Caco-2 (cell line): ENCODE data around the gene AP5B1. TPM values are rescaled to one million over a fixed set of nuclear protein-coding genes. Genes with fewer than 3 reads are reported as not detected.

Experiments used
- BruUV-seq: library from RNA; stranded (reverse); fragments of 400-500 nt; replicated peaks from 2 replicates; lab custom pipeline; 2021; lab: Mats Ljungman, UMichigan
- CTCF ChIA-PET: fragments of 300-600 bp; sonication (Branson Sonifier 250); formaldehyde crosslinking; loops from one replicate; lab custom pipeline; 2022; ENCODE audit warnings: antibody characterized with exemption; lab: Charles Lee
- POLR2A ChIA-PET: fragments of 300-600 bp; sonication (Branson Sonifier 250); formaldehyde crosslinking; loops from one replicate; lab custom pipeline; 2022; ENCODE audit warnings: antibody characterized with exemption; lab: Charles Lee
- DNase-seq, 2 experiments: peaks; one replicate each; pipeline versions ENCODE4 v3.0.0 to v3.0.0-alpha.2; 2020 to 2022
- H3K27me3 ChIP-seq: replicated peaks from 2 replicates; pipeline ENCODE4 v1.6.0; 2011; ENCODE audit warnings: low read length; ENCODE audit not compliant: control insufficient read depth, insufficient read depth
- H3K36me3 ChIP-seq: 2 replicates; pipeline ENCODE4 v1.5.1; 2011; ENCODE audit warnings: low read length; ENCODE audit not compliant: control insufficient read depth, insufficient read depth
- H3K4me1 ChIP-seq: fragments of 250-450 bp; sonication (Bioruptor Pico); 2 replicates; pipeline ENCODE4 v1.5.1; 2020; ENCODE audit warnings: mild to moderate bottlenecking
- H3K4me3 ChIP-seq: 2 replicates; pipeline ENCODE4 v1.5.1; 2011; ENCODE audit warnings: low read depth, mild to moderate bottlenecking, control low read depth, low read length
- H3K9me3 ChIP-seq: fragments of 250-450 bp; sonication (Bioruptor Pico); 2 replicates; pipeline ENCODE4 v1.5.1; 2020; ENCODE audit warnings: mild to moderate bottlenecking, moderate library complexity
- H3K27ac Mint-ChIP-seq: one replicate; pipeline ENCODE4 v1.8.0; 2022; ENCODE audit warnings: mixed read lengths; ENCODE audit not compliant: unreplicated experiment
- H3K27me3 Mint-ChIP-seq: one replicate; pipeline ENCODE4 v1.8.0; 2022; ENCODE audit warnings: mixed read lengths; ENCODE audit not compliant: insufficient read depth, unreplicated experiment
- H3K36me3 Mint-ChIP-seq: one replicate; pipeline ENCODE4 v1.8.0; 2022; ENCODE audit warnings: mild to moderate bottlenecking, mixed read lengths; ENCODE audit not compliant: insufficient read depth, unreplicated experiment
- H3K4me1 Mint-ChIP-seq: one replicate; pipeline ENCODE4 v1.8.0; 2022; ENCODE audit warnings: low read depth, mixed read lengths; ENCODE audit not compliant: unreplicated experiment
- H3K4me3 Mint-ChIP-seq: one replicate; pipeline ENCODE4 v1.8.0; 2022; ENCODE audit warnings: mild to moderate bottlenecking, moderate library complexity, mixed read lengths; ENCODE audit not compliant: unreplicated experiment
- H3K9me3 Mint-ChIP-seq: one replicate; pipeline ENCODE4 v1.8.0; 2022; ENCODE audit warnings: mixed read lengths; ENCODE audit not compliant: unreplicated experiment
- intact Hi-C: fragments of 100-400 bp; cut with micrococcal nuclease; formaldehyde crosslinking; loops from one replicate; pipeline ENCODE4 v1.10.0; 2022; ENCODE audit not compliant: unreplicated experiment
- total RNA-seq: library from RNA; stranded (reverse); gene quantifications from 2 replicates; pipeline ENCODE4 v1.2.3, GENCODE V29; 2022
- TF ChIP-seq, protein P1 (sequence below), 2 experiments: fragments of 200-600 bp in 1 of 2; IDR thresholded peaks; 1 replicate in 1 of 2; 2 replicates in 1 of 2; pipeline versions ENCODE4 v1.5.1 to v1.8.0; 2011 to 2022; ENCODE audit warnings: antibody characterized with exemption in 1 of 2, control low read depth in 1 of 2, inconsistent platforms in 1 of 2, low read depth in 1 of 2, low read length in 1 of 2, mild to moderate bottlenecking in 1 of 2, moderate library complexity in 1 of 2; ENCODE audit not compliant: insufficient read depth in 1 of 2, severe bottlenecking in 1 of 2, unreplicated experiment in 1 of 2

Gene AP5B1
- total RNA-seq, 1 experiment from 2014 or later: 19.3 TPM

DNA sequence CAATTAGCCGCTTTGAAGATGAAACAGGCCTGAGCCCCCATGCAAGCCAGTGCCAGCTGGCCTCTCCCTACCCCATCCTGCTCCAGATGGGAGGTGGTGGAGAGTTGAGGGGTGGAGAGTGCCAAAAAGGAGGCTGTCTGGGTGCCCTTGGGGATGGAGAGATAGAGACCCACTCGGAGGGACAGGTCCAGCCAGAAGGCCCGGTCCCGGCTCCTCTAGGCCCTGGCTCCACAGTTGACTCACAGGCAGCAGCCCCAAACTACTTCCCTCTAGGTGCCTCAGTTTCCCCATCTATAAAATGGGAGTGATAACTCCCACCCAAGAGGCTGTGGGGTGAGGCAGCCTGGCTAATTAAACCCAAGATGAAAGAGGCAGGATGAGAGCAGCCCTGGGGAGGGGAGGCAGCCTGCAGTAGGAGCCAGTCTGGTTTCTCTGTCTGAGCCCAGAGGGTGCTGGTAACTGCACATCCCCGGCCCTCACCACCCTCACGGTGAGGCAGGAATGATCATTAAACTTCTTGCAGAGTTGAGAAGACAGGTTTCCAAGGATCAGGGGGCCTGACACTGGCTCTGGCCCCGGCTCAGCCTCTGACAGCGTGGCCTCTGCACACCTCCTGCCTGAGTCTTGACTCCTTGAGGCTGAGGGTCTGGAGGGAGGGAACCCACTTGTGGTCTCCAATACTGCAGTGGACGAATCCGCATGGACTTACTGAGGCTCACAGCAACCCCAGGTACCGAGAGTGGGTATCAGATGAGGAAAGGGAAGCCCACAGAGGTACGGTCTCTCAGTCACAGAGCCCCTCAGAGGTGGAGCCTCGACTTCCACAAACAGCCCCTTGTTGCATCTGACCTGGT is 1.4 kb upstream of the AP5B1 start:
- H3K9me3 ChIP-seq: no peaks in the 10 kb centered on the region
- no peaks in the 10 kb centered on the region for H3K9me3 Mint-ChIP-seq
- no peaks in the 10 kb centered on the region; the same call in 1 of the 2 replicates for H3K36me3 ChIP-seq
- peak in 1 of 2 experiments; percentile 35 for DNase-seq
- ChIA-PET POLR2A (no interaction called here), CTCF (interaction anchor here (3.0 kb wide), 1 partner anchor 70 kb away, joined by 18 read pairs; the partner anchor contains the start of gene KAT5)
- no peak overlapping the region; the same call in 1 of the 2 replicates for H3K4me3 ChIP-seq
- H3K4me1 ChIP-seq: peaks cover 27% of the 10 kb centered on the region
- no peaks in the 10 kb centered on the region for H3K27me3 Mint-ChIP-seq
- H3K27ac Mint-ChIP-seq: no peak overlapping the region
- peak overlapping the region; percentile 91 for H3K4me3 Mint-ChIP-seq
- intact Hi-C loops: loop anchor here (2.0 kb wide), 2 partner anchors 35 to 69 kb away; partner anchors contain the start of gene KAT5
- no TSS peak for BruUV-seq
- peaks cover 14% of the 10 kb centered on the region for H3K4me1 Mint-ChIP-seq
- TF ChIP-seq, protein P1, sequence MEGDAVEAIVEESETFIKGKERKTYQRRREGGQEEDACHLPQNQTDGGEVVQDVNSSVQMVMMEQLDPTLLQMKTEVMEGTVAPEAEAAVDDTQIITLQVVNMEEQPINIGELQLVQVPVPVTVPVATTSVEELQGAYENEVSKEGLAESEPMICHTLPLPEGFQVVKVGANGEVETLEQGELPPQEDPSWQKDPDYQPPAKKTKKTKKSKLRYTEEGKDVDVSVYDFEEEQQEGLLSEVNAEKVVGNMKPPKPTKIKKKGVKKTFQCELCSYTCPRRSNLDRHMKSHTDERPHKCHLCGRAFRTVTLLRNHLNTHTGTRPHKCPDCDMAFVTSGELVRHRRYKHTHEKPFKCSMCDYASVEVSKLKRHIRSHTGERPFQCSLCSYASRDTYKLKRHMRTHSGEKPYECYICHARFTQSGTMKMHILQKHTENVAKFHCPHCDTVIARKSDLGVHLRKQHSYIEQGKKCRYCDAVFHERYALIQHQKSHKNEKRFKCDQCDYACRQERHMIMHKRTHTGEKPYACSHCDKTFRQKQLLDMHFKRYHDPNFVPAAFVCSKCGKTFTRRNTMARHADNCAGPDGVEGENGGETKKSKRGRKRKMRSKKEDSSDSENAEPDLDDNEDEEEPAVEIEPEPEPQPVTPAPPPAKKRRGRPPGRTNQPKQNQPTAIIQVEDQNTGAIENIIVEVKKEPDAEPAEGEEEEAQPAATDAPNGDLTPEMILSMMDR (IDR thresholded peaks at IDR 0.05; ENCODE audit: insufficient read depth in 1 of 2, low read depth in 1 of 2, low read length in 1 of 2, severe bottlenecking in 1 of 2, unreplicated experiment in 1 of 2): no peak
- H3K36me3 Mint-ChIP-seq: peaks cover 24% of the 10 kb centered on the region
- H3K27me3 ChIP-seq: no peaks in the 10 kb centered on the region

DNA sequence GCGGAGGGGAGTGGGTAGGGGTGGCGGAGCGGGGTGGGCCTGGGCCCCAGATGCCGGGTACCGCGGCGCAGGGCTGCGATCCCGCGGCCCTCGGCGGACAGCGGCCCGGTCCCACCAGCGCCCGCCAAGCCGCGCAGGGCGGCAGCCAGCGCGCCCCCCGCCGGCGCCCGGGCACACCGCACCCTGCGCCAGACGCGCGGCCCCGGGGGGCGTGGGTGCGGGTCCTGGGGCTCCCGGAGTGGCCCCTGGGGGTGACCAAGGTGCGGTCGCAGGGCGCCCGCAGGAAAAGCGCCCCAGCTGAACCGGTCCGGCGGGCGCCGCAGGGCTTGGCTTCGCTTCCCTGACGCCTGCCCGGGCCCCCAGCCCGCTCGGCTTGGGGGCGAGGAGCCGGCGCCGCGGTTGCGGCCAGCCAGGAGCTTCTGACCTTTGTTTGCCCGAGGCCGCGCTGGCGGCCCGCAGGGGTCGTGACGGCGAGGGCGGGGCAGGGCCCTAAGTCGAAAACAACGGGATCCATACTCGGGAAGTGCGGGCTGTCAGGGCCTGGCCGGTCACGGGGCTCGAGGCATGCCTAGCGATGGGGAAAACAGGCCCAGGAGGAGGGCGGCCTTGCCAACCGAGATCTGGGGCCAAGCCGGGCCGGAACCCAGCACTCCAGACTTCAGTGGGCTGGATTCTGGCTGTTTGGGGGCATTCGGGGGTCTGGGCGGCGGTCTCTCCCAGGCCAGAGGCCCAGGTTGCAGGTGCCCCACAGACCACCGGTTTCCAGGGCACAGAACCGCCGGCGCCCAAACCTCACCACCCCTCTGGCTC is 581 bp upstream of the AP5B1 start:
- Mint-ChIP-seq H3K9me3 (no peaks in the 10 kb centered on the region), H3K36me3 (peaks cover 18% of the 10 kb centered on the region), H3K27ac (no peak overlapping the region), H3K4me3 (peak overlapping the region; percentile 91), H3K4me1 (peaks cover 14% of the 10 kb centered on the region), H3K27me3 (no peaks in the 10 kb centered on the region)
- Histone ChIP-seq H3K4me3 (peak overlapping the region; percentile 56), H3K9me3 (no peaks in the 10 kb centered on the region), H3K36me3 (no peaks in the 10 kb centered on the region; the same call in 1 of the 2 replicates), H3K4me1 (peaks cover 25% of the 10 kb centered on the region), H3K27me3 (no peaks in the 10 kb centered on the region)
- DNase-seq: peak in 1 of 2 experiments; percentile 43
- POLR2A ChIA-PET: interaction anchor here (2.0 kb wide), 1 partner anchor 36 kb away, joined by 9 read pairs; no protein-coding TSS in a partner anchor
- no TSS peak for BruUV-seq
- intact Hi-C loops: loop anchor here (2.0 kb wide), 2 partner anchors 35 to 69 kb away; partner anchors contain the start of gene KAT5
- CTCF ChIA-PET: interaction anchor here (0.6 to 3.0 kb wide), 8 partner anchors 11 to 106 kb away, joined by 3 to 23 read pairs (median 6); partner anchors contain the start of genes CFL1, FIBP and KAT5
- TF ChIP-seq, protein P1 (IDR thresholded peaks at IDR 0.05; ENCODE audit: insufficient read depth in 1 of 2, low read depth in 1 of 2, low read length in 1 of 2, severe bottlenecking in 1 of 2, unreplicated experiment in 1 of 2): no peak
